OCI-LY1 (cell line): ENCODE results near the gene SLC4A2.

ENCODE experiments used
- EZH2 ChIP-seq: fragments of 200-600 bp; sonication (generic), shearing (Covaris generic); IDR thresholded peaks from 2 replicates; pipeline ENCODE4 v1.8.0; 2017; ENCODE audit warnings: borderline replicate concordance, mixed run types, mild to moderate bottlenecking, antibody characterized with exemption, low read length, moderate library complexity, mixed read lengths
- TF ChIP-seq, protein P1 (sequence below): fragments of 200-600 bp; sonication (generic), shearing (Covaris generic); IDR thresholded peaks from 2 replicates; pipeline ENCODE4 v1.5.1; 2017; ENCODE audit warnings: mild to moderate bottlenecking, antibody characterized with exemption, low read length, moderate library complexity, mixed read lengths

DNA sequence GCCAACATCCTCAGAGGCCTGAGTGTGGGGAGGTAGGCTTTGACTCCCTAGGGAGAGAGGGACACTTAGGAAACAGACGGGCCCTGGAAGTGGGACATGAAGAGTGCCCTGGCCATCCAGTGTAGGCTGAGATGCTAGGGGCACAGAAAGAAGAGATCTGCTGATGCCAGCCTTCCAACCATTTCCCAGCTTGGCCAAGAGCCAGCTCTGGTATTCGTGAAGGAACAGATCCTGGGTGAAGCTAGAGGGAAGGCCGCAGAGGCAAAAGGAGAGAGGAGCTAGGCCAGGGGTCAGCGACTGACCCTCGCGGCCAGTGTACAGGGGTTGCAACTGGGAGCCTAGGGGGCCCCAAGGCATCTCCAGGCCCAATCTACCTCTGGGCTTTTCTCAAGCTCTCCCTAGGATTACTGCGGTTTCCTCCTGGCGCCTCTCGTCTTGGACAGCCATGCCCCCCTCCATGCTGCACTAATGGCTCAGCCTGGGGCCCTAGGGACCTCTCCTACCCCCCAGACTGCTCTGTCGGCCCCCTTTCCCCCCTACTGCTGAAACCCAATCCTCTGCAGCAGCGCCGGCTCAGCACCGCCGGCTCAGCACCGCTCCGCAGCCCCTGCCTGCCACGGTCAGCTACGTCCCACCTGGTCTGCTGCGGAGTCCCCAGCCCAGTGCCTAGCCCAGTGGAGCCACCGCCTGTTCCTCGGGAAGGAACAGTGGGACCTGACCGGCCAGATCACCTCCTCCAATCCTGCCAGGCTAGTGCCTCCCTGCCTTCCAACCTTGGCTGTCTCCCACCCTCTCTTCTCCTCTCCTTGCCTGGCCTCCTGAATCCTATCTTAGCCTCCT, 11.2 kb upstream of the SLC4A2 start, which contains the start of gene ASIC3:
- TF ChIP-seq, protein P1, sequence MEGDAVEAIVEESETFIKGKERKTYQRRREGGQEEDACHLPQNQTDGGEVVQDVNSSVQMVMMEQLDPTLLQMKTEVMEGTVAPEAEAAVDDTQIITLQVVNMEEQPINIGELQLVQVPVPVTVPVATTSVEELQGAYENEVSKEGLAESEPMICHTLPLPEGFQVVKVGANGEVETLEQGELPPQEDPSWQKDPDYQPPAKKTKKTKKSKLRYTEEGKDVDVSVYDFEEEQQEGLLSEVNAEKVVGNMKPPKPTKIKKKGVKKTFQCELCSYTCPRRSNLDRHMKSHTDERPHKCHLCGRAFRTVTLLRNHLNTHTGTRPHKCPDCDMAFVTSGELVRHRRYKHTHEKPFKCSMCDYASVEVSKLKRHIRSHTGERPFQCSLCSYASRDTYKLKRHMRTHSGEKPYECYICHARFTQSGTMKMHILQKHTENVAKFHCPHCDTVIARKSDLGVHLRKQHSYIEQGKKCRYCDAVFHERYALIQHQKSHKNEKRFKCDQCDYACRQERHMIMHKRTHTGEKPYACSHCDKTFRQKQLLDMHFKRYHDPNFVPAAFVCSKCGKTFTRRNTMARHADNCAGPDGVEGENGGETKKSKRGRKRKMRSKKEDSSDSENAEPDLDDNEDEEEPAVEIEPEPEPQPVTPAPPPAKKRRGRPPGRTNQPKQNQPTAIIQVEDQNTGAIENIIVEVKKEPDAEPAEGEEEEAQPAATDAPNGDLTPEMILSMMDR = no peak
- no peak for TF ChIP-seq EZH2
